Adrenal gland (tissue), 12 donors: ENCODE measurements around the gene CTNS. TPM values are rescaled to one million over a fixed set of nuclear protein-coding genes. Genes with fewer than 3 reads are reported as not detected.

Source experiments
- DNase-seq, 7 donors: peaks; one replicate each; pipeline ENCODE4 v3.0.0-alpha.2; 2019 to 2020
- H3K27ac ChIP-seq, 5 donors: fragments of 200-600 bp; sonication (generic) in 4 of 5; 1 replicate in 3 of 5; 2 replicates in 2 of 5; pipeline versions ENCODE4 v1.5.1 to v1.8.0; 2016 to 2020; ENCODE audit warnings: mild to moderate bottlenecking in 1 of 5
- H3K27me3 ChIP-seq: fragments of 200-600 bp; 2 replicates; pipeline ENCODE4 v1.8.0; 2021
- H3K36me3 ChIP-seq, 2 donors: fragments of 200-600 bp; replicated peaks in 1 of 2; 1 replicate in 1 of 2; 2 replicates in 1 of 2; pipeline versions ENCODE4 v1.5.1 to v1.8.0; 2018 to 2022
- H3K4me1 ChIP-seq, 2 donors: fragments of 200-600 bp; replicated peaks in 1 of 2; 1 replicate in 1 of 2; 2 replicates in 1 of 2; pipeline versions ENCODE4 v1.5.1 to v1.8.0; 2018 to 2021
- H3K4me3 ChIP-seq, 4 donors: fragments of 200-600 bp; sonication (generic) in 3 of 4; one replicate each; pipeline ENCODE4 v1.5.1; 2016 to 2018
- H3K9me3 ChIP-seq, 3 donors: fragments of 200-600 bp; sonication (generic) in 1 of 3; replicated peaks in 1 of 3; 1 replicate in 2 of 3; 2 replicates in 1 of 3; pipeline versions ENCODE4 v1.5.1 to v1.8.0; 2016 to 2021
- POLR2A ChIP-seq, 2 donors: fragments of 450-650 bp; IDR thresholded peaks; one replicate each; pipeline ENCODE4 v1.6.1; 2017; ENCODE audit warnings: antibody characterized with exemption in 2 of 2, mild to moderate bottlenecking in 2 of 2, moderate library complexity in 1 of 2
- WGBS, 4 donors: extraction: QIAGEN DNeasy Blood & Tissue Kit in 2 of 4; methylation state at CpG; one replicate each; pipeline versions ENCODE4 v1.1.5 to v1.1.7; 2013 to 2017; 5-methylcytosine and 5-hydroxymethylcytosine counted together
- intact Hi-C, 2 donors: fragments of 100-400 bp; cut with DNase I; formaldehyde crosslinking; loops; one replicate each; pipeline versions ENCODE4 v1.14.1 to v1.15.0; 2022 to 2023
- polyA plus RNA-seq, 3 donors: library from polyadenylated mRNA; stranded (reverse); fragments of 200-250 nt in 2 of 3; fragments of 350-450 nt in 1 of 3; fragmentation: Illumina TruSeq in 1 of 3; extraction: RNeasy Lipid Tissue Mini Kit (QIAGEN cat#74804) in 1 of 3; gene quantifications; one replicate each; pipeline ENCODE4 v1.2.3, GENCODE V29; 2013 to 2014
- total RNA-seq, 9 donors: library from RNA; depleted of rRNA in 4 of 9; stranded (reverse); fragments of >200 nt in 4 of 9; fragments of 120-200 nt in 1 of 9; fragmentation: NEBNext Ultra II Directional in 1 of 9; extraction: Animal tissue kit (Norgen Biotek cat#: 25700) in 1 of 9; gene quantifications; one replicate each; pipeline versions ENCODE4 v1.1.0 to v1.2.4, GENCODE V29; 2013 to 2023
- TF ChIP-seq, protein P1 (sequence below), 6 experiments: fragments of 450-650 bp in 4 of 6; fragments of 200-600 bp in 2 of 6; sonication (generic) in 1 of 6; IDR thresholded peaks; 1 replicate in 5 of 6; 2 replicates in 1 of 6; pipeline versions ENCODE4 v1.5.1 to v1.8.0; 2016 to 2021; ENCODE audit warnings: antibody characterized with exemption in 6 of 6, mild to moderate bottlenecking in 2 of 6, moderate library complexity in 1 of 6
- donor health status: healthy with polysubstance abuse.
- donor health status: Bipolar disorder and iron deficiency.
- donor health status: DM: yes; HTN: yes; CAD: no.
- donor health status: DM: no; HTN: no; CAD: no.
- donor health status: DM: no; HTN: no; CAD: no.
- donor health status: DM: yes; HTN: yes; CAD: no.

CTNS gene
- total and polyA plus RNA-seq, 12 donors, result 11.5 to 74.8 (median 29.6) TPM

- no peak for DNase-seq
- intact Hi-C loops, result no loop called here
- Histone ChIP-seq H3K4me1 (no peaks in the 10 kb centered on the region), H3K9me3 (no peaks in the 10 kb centered on the region), H3K36me3 (no peaks in the 10 kb centered on the region), H3K4me3 (no peak overlapping the region), H3K27ac (no peak overlapping the region), H3K27me3 (peaks cover 13% of the 10 kb centered on the region)
- no peak for TF ChIP-seq POLR2A (IDR thresholded peaks at IDR 0.05)
- TF ChIP-seq, protein P1, sequence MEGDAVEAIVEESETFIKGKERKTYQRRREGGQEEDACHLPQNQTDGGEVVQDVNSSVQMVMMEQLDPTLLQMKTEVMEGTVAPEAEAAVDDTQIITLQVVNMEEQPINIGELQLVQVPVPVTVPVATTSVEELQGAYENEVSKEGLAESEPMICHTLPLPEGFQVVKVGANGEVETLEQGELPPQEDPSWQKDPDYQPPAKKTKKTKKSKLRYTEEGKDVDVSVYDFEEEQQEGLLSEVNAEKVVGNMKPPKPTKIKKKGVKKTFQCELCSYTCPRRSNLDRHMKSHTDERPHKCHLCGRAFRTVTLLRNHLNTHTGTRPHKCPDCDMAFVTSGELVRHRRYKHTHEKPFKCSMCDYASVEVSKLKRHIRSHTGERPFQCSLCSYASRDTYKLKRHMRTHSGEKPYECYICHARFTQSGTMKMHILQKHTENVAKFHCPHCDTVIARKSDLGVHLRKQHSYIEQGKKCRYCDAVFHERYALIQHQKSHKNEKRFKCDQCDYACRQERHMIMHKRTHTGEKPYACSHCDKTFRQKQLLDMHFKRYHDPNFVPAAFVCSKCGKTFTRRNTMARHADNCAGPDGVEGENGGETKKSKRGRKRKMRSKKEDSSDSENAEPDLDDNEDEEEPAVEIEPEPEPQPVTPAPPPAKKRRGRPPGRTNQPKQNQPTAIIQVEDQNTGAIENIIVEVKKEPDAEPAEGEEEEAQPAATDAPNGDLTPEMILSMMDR (IDR thresholded peaks at IDR 0.05), result no peak
- 77 to 82% (median 81%) methylated on average over 5 to 14 of the region's 14 CpGs for WGBS, 4 donors
Measured at GRCh38 chr17:3688852-3689261, 52.3 kb downstream of the CTNS start.

- DNase-seq, result peak in 3 of 7 donors; percentile 39 to 66 (median 65)
- Histone ChIP-seq H3K36me3 (no peaks in the 10 kb centered on the region), H3K27me3 (peaks cover 16% of the 10 kb centered on the region), H3K27ac (no peak overlapping the region), H3K4me3 (no peak overlapping the region), H3K4me1 (no peaks in the 10 kb centered on the region), H3K9me3 (no peaks in the 10 kb centered on the region)
- TF ChIP-seq POLR2A (IDR thresholded peaks at IDR 0.05), result no peak
- TF ChIP-seq, protein P1 (IDR thresholded peaks at IDR 0.05), result no peak
- 81 to 92% (median 83%) methylated on average over 29 to 44 of the region's 44 CpGs for WGBS, 4 donors
- intact Hi-C loops, result no loop called here
Measured at GRCh38 chr17:3689262-3690093, 52.9 kb downstream of the CTNS start.

- no peak overlapping the region for H3K27ac ChIP-seq
- intact Hi-C loops, result no loop called here
- H3K4me3 ChIP-seq, result no peak overlapping the region
- DNase-seq, result no peak
- no peaks in the 10 kb centered on the region for H3K9me3 ChIP-seq
- H3K27me3 ChIP-seq, result peaks cover 21% of the 10 kb centered on the region
- TF ChIP-seq POLR2A (IDR thresholded peaks at IDR 0.05), result no peak
- TF ChIP-seq, protein P1 (IDR thresholded peaks at IDR 0.05), result no peak
- WGBS, 4 donors, result 75 to 84% (median 79%) methylated on average over 9 to 22 of the region's 22 CpGs
- H3K4me1 ChIP-seq, result peaks cover 1 to 4% of the 10 kb centered on the region in 2 donors
- H3K36me3 ChIP-seq, result no peaks in the 10 kb centered on the region
Measured at GRCh38 chr17:3690094-3690715, 53.6 kb downstream of the CTNS start.

GRCh38 chr17:3691617-3692067 is 55.1 kb downstream of the CTNS start:
- no peak overlapping the region for H3K27ac ChIP-seq
- H3K27me3 ChIP-seq, result peaks cover 21% of the 10 kb centered on the region
- no peak for TF ChIP-seq POLR2A (IDR thresholded peaks at IDR 0.05)
- TF ChIP-seq, protein P1 (IDR thresholded peaks at IDR 0.05), result no peak
- WGBS, 4 donors, result 74 to 87% (median 75%) methylated on average over 12 to 16 of the region's 16 CpGs; no CpG with 5 or more reads in 1 of the 4 donors
- H3K4me1 ChIP-seq, result peaks cover 6 to 13% of the 10 kb centered on the region in 2 donors
- no peak for DNase-seq
- intact Hi-C loops, result no loop called here
- no peak overlapping the region for H3K4me3 ChIP-seq
- no peaks in the 10 kb centered on the region for H3K9me3 ChIP-seq
- H3K36me3 ChIP-seq, result no peaks in the 10 kb centered on the region
